ENCODE measurements around the gene OBSCN. TPM values are rescaled to one million over a fixed set of nuclear protein-coding genes. Genes with fewer than 3 reads are reported as not detected.

OBSCN gene
- total and polyA plus RNA-seq, 5 experiments from 2014 or later: 0.56 to 102 (median 4.9) TPM

DNA sequence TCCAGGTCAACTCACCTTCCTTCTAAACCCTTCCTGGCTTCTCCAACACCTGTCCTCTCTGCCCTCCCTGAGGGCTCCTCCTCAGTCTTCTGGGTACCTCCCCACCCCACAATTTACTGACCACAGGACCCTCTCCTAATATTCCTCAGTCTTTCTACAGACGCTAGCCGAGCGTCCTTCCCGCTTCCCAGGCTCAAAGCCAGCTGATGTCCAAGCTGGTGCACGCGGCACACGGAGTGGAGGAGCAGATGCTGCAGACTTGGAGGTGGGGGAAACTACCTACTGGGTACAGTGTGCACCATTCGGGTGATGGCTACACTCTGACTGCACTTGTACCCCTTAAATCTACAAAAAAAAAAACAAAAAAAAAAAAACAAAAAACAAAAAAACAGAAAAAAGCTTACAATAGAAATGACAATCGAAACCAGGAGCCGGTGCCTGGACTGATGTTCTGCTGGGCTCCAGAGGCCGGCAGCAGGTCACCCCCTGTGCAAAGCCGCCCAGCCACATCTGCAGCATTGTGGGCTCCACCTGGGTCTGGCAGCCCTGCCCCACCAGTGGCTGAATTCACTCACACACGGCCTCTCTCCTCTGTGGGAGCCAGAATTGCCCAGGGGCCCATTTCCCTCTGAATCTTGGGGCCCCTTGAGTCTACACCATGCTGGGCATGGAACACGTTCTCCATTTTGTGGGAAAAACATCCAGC is 191.8 kb downstream of the OBSCN start:
- H3K27me3 Mint-ChIP-seq: no peaks in the 10 kb centered on the region
- H3K4me3 Mint-ChIP-seq: peak overlapping the region in 1 of 10 donors; percentile 36
- POLR2A ChIA-PET: no interaction called here
- DNase-seq (no peak), ATAC-seq (no peak)
- peaks cover 34 to 62% (median 49%) of the 10 kb centered on the region in 4 donors for H3K4me1 Mint-ChIP-seq
- H3K36me3 Mint-ChIP-seq: peaks cover 0 to 62% (median 1%) of the 10 kb centered on the region in 3 donors
- peak overlapping the region in 5 of 10 donors; percentile 19 to 77 (median 41) for H3K27ac Mint-ChIP-seq
- H3K9me3 Mint-ChIP-seq: no peaks in the 10 kb centered on the region

DNA sequence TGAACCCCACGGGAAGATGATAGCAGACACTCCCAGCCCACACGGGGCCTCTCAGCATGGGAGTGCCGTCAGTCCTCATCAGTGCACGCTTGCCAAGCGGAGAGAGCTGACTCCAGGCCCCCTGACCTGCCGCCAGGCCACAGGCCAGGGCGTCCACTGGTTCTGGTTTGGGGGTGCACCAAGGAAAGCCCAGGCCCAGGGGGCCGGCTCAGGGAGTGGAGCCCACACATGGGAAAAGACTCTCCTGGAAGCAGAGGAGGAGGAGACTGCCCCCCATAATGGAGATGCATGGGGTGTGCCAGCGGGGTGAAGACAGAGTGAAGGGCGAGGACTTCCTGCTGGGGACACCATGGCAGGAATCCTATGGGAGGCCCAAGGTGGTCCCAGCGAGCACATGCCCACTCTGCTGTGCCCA is 192.4 kb downstream of the OBSCN start:
- DNase-seq (no peak), ATAC-seq (no peak)
- Mint-ChIP-seq H3K9me3 (no peaks in the 10 kb centered on the region), H3K27me3 (no peaks in the 10 kb centered on the region), H3K36me3 (peaks cover 0 to 57% (median 1%) of the 10 kb centered on the region in 3 donors), H3K27ac (peak overlapping the region in 2 of 10 donors; percentile 19 to 77), H3K4me1 (peaks cover 38 to 67% (median 54%) of the 10 kb centered on the region in 4 donors), H3K4me3 (no peak overlapping the region)
- POLR2A ChIA-PET: no interaction called here

DNA sequence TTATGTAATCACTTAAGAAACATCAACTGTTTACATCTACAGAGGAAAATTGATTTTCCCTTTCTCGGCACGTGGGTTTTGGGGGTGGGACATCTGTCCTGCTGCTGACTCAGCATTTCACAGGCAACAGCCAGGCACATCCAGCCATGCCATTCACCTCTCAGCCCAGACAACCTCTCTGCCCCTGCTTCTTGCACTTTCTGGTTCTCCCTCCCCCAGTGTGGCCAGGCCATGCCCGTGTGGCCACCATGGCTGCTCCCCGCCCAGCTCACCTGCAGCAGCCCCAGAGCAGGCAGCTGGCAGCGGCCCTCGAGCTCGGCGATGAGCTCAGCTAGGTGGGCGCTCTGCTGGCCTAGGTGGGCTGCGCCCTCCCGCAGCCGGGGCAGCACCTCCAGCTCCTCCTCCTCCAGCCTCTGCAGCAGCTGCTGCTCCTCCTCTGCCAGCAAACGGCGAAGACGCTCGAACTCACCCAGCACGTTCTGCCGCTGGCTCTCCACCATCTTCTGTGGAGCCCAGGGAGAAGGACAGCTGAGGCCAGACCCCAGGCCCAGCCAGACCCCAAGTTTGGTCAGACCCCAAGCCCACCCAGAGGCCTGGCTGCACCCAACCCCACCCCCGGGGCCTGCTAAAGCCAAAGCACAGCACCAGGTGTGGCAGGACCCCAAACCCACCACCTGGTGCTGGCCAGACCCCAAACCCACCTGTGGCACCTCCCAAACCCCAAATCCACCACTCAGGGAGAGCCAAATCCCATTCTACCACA is 193.0 kb downstream of the OBSCN start:
- H3K27ac Mint-ChIP-seq: peak overlapping the region in 1 of 10 donors; percentile 75
- peaks cover 43 to 74% (median 60%) of the 10 kb centered on the region in 4 donors for H3K4me1 Mint-ChIP-seq
- no peaks in the 10 kb centered on the region for H3K9me3 Mint-ChIP-seq
- peaks cover 0 to 50% (median 1%) of the 10 kb centered on the region in 3 donors for H3K36me3 Mint-ChIP-seq
- no peaks in the 10 kb centered on the region for H3K27me3 Mint-ChIP-seq
- no peak for DNase-seq
- H3K4me3 Mint-ChIP-seq: peak overlapping the region in 1 of 10 donors; percentile 24
- ATAC-seq: no peak
- POLR2A ChIA-PET: no interaction called here

DNA sequence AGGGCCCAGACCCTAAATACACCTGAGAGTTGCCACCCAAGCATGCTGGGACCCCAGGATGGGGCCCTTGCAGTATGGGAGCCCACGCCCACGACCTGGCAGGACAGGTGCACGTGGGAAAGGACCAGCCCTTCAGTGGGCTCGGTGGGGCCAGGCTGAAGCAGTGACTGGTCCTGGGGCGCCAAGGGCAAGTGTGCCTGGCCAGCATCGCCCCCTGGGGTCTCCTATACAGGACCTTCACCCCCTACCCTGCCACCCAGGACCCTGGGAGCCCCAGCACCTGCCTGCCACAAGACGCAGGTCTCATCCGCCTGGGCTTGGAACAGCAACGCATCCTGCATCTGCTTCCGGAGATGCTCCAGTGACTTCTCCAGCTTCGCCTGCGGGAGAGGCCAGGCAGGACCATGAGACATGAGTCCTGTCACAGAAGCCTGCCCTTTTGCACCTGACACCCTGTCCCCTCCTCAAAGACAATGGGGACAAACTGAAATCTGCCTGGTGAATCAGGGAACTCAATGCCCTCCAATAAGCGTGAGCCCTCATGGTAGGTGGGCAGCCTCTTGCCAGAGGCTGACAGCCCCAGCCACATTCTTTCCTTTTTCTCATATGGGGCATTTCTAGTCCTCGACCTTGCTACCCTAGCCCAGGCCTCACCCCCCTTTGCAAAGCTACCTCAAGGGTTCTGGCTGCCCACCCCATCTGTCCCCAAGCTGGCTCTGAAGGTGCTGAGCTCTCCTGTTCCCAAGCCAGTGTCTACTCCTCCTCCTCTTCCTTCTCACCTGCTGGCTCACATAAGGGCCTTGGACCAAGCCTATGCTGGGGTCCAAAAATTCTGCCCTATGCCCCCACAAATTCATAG is 194.2 kb downstream of the OBSCN start:
- no peak for ATAC-seq
- Mint-ChIP-seq H3K27me3 (no peaks in the 10 kb centered on the region), H3K36me3 (peaks cover 0 to 42% (median 0%) of the 10 kb centered on the region in 3 donors), H3K4me1 (peaks cover 43 to 75% (median 59%) of the 10 kb centered on the region in 4 donors), H3K4me3 (no peak overlapping the region), H3K9me3 (no peaks in the 10 kb centered on the region), H3K27ac (peak overlapping the region in 7 of 10 donors; percentile 11 to 92 (median 78))
- POLR2A ChIA-PET: no interaction called here
- DNase-seq: no peak

DNA sequence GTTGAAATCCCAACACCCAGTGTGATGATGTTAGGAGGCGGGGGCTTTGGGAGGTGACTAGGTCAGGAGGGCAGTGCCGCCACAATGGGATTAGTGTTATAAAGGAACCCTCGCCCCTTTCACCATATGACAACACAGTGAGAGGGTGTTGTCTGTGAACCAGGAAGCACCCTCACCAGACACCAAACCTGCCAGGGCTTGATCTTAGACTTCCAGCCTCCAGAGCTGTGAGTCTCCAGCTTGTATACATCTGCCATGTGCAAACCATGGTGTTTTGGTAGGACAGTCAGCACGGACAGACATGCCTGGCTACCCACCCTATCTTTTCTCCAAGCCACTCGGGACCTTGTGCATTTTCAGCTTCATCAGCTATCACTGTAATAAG is 194.8 kb downstream of the OBSCN start:
- DNase-seq (no peak), ATAC-seq (no peak)
- POLR2A ChIA-PET: no interaction called here
- Mint-ChIP-seq H3K4me1 (peaks cover 40 to 76% (median 58%) of the 10 kb centered on the region in 4 donors), H3K4me3 (peak overlapping the region in 2 of 10 donors; percentile 4), H3K36me3 (peaks cover 0 to 38% (median 0%) of the 10 kb centered on the region in 3 donors), H3K27me3 (no peaks in the 10 kb centered on the region), H3K9me3 (no peaks in the 10 kb centered on the region), H3K27ac (peak overlapping the region in 6 of 10 donors; percentile 25 to 92 (median 70))

DNA sequence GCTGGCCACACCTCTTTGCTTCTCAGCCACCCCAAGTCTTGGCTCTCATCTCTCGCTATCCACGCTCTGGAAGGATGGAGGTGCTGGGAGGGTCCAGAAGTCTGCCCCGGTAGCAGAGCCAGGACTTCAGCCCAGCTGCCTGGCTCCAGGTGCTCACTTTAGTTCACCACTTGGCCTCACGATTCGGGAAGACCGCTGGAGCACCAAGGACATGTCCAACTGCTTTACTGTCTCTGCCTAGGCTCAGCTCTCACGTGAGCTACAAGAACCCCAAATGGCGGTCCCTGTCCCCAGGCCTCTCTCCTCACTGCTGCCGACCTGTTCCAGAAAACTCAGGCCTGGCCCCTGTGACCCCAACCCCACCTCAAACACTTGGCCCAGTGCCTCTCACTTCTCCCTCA is 195.4 kb downstream of the OBSCN start:
- peak overlapping the region in 4 of 10 donors; percentile 4 to 57 (median 32) for H3K4me3 Mint-ChIP-seq

DNA sequence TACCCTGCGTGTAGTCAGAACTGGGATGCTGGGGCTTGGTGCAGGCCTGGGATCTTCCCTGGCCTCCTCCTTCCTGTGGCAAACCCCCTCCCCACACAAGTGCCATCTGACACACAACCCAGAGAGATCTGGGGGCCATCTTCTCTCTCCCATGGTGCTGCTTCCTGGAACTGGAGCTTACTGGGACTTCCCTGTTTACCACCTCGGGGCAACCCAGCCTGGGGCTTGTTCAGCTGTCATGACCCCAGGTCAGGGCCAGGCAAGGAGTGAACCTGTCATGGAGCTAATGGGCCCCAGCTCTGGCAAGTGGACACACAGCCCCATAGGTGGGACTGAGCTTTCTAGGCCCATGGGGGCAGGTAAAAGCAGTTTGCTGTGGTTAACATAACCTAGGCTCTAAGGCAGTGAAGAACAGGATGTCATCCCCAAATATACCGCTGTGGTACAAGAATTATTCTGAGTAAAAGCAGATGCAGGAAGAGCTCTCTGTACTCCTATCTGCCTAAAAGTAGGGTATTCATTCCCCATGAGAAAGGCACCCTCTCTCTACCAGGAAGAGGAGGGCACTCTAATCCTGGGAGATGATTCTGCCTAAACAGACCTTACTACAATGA is 196.4 kb downstream of the OBSCN start:
- POLR2A ChIA-PET: interaction anchor here (1.2 to 3.4 kb wide), 2 partner anchors 11 to 83 kb away, joined by 5 to 18 read pairs; partner anchors contain the start of gene RNF187
- H3K4me3 Mint-ChIP-seq: peak overlapping the region; percentile 84 to 96 (median 92)
- no peak for ATAC-seq

More for the DNA sequence above, 195.4 kb downstream of the OBSCN start:
- DNase-seq: no peak
- Mint-ChIP-seq H3K36me3 (peaks cover 0 to 33% (median 0%) of the 10 kb centered on the region in 3 donors), H3K9me3 (no peaks in the 10 kb centered on the region), H3K27me3 (no peaks in the 10 kb centered on the region), H3K4me1 (peaks cover 40 to 77% (median 57%) of the 10 kb centered on the region in 4 donors), H3K27ac (peak overlapping the region in 8 of 10 donors; percentile 57 to 92 (median 78))
- ATAC-seq: no peak
- POLR2A ChIA-PET: no interaction called here

DNA sequence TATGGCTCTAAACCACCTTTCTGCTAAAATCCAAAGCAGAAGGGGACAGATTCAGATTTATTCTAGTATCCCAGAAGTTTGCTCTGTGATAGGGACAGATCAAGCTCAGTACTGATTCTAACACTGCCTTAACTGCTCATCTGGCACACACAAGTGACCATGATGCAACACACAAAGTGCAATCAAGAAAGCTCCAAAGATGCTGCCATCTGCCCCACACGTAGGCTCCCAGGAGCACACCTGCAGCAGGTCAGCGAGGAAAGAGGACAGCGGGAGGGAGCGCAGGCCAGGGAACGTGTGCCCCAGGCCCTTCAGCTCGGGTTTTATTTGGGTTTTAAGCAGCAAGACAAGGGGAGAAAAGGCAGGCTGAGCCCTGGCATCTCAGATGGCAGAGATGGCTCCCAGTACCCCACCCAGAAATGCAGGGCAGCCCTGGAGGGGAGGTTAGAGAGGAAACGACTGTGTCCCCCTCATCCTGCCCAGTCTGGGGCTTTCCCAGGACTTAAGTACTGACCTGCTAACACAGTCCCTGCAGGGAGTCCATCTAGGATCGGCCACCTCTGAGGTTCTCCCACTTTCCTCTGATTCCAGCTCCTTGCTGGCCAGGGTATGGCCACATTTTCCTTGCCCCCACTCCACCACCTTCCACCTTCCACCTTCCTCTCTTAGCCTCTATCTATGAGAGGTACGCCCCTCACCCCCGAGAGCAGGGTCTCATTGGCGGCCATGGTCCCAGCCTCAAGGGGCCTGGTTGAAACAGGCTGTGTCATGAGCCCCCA is 197.5 kb downstream of the OBSCN start:
- peak overlapping the region; percentile 57 to 94 (median 90) for H3K27ac Mint-ChIP-seq
- H3K27me3 Mint-ChIP-seq: no peaks in the 10 kb centered on the region
- DNase-seq (no peak), ATAC-seq (no peak)
- POLR2A ChIA-PET: interaction anchor here (0.9 to 3.4 kb wide), 7 partner anchors 9 to 265 kb away, joined by 3 to 20 read pairs (median 6); partner anchors contain the start of gene RNF187
- peaks cover 42 to 74% (median 63%) of the 10 kb centered on the region in 4 donors for H3K4me1 Mint-ChIP-seq
- H3K9me3 Mint-ChIP-seq: no peaks in the 10 kb centered on the region
- peak overlapping the region; percentile 84 to 96 (median 92) for H3K4me3 Mint-ChIP-seq
- peaks cover 0 to 24% (median 0%) of the 10 kb centered on the region in 3 donors for H3K36me3 Mint-ChIP-seq

More for the DNA sequence above, 196.4 kb downstream of the OBSCN start:
- Mint-ChIP-seq H3K27ac (peak overlapping the region; percentile 33 to 92 (median 75)), H3K27me3 (no peaks in the 10 kb centered on the region), H3K36me3 (peaks cover 0 to 30% (median 0%) of the 10 kb centered on the region in 3 donors), H3K9me3 (no peaks in the 10 kb centered on the region), H3K4me1 (peaks cover 42 to 80% (median 66%) of the 10 kb centered on the region in 4 donors)
- no peak for DNase-seq

DNA sequence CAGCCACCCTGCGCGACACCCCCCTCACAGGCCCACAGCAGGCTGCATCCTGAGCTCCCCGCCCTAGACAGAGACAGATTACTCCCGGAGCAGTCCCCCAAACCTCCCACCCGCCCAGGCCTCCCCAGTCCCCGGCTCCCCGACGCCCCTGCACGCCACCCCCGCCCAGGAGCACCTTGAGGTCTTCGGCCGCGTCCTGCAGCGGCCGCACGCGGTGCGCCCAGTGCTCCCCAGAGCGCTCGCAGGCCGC is 198.1 kb downstream of the OBSCN start:
- Mint-ChIP-seq H3K36me3 (peaks cover 0 to 20% (median 0%) of the 10 kb centered on the region in 3 donors), H3K27ac (peak overlapping the region; percentile 57 to 94 (median 90)), H3K4me3 (peak overlapping the region; percentile 84 to 96 (median 92)), H3K27me3 (no peaks in the 10 kb centered on the region), H3K9me3 (no peaks in the 10 kb centered on the region), H3K4me1 (peaks cover 41 to 71% (median 60%) of the 10 kb centered on the region in 4 donors)
- peak in 1 of 10 donors; percentile 20 for DNase-seq
- peak; percentile 10 to 13 for ATAC-seq
- POLR2A ChIA-PET: interaction anchor here (0.9 to 3.4 kb wide), 7 partner anchors 9 to 265 kb away, joined by 3 to 20 read pairs (median 6); partner anchors contain the start of gene RNF187

DNA sequence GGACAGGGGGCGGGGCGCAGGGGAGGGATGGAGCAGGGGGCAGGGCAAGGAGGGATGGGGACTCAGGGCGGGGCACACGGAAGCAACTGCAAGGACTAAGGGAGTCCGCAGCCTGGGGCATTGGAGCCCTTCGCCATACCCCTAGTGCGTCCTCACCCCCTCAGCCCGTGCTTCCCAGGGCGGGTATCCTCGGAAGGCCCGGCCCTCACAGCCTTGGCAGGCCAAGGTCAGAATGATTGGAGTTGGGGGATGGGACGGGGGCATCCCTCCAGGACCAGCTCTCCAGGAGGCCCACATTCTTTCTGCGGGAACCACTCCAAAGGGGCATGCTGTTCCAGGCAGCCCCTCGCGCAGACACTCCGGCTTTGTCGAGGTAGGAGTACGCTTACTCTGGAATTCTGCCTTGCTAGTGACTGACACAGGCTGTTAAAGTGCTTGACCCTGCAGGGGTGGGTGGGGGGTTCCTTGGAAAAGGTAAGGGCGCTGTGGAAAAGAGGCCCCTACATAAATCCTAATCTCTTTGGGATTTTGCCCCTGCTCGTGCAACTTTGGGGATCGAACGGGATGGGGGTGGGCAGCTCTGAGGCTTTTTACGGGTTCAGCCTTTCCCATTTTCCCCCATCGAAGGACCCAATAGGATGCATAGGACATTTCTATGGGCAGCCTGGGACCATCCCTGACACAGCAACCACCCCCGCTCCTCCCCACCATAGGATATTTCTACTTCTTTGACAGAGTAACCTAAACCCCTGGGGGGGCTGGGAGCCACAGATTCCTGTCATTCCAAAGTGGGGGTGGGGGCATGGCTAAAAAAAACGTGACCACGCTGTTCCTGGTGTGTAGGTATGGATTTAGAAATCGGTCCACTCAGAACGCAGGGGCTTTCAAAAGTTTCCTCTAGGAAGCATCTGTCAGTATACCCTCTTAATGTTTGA is 199.5 kb downstream of the OBSCN start:
- Mint-ChIP-seq H3K27ac (peak overlapping the region in 8 of 10 donors; percentile 62 to 92 (median 84)), H3K4me3 (peak overlapping the region; percentile 77 to 96 (median 84)), H3K4me1 (peaks cover 37 to 60% (median 50%) of the 10 kb centered on the region in 4 donors), H3K36me3 (peaks cover 0 to 5% (median 0%) of the 10 kb centered on the region in 3 donors), H3K9me3 (no peaks in the 10 kb centered on the region), H3K27me3 (no peaks in the 10 kb centered on the region)
- POLR2A ChIA-PET: interaction anchor here (0.5 to 3.4 kb wide), 18 partner anchors 8 to 980 kb away, joined by 3 to 20 read pairs (median 4); partner anchors contain the start of gene RNF187
- DNase-seq (no peak), ATAC-seq (peak in 1 of 2 donors; percentile 57)
